GM12878 (cell line): Measurements from ENCODE around the gene GLT8D2.

Experiments
- ATF7 ChIP-seq: fragments of 450-650 bp; IDR thresholded peaks from 2 replicates; pipeline ENCODE4 v1.6.1; 2016; ENCODE audit warnings: low read depth, mild to moderate bottlenecking
- CBX3 ChIP-seq: fragments of 200-600 bp; sonication (generic); IDR thresholded peaks from 2 replicates; pipeline ENCODE4 v1.6.1; 2016; ENCODE audit warnings: low read depth, borderline replicate concordance
- CTCF ChIP-seq, 3 experiments: IDR thresholded peaks in 2 of 3; conservative IDR thresholded peaks in 1 of 3; 2 replicates each; pipeline ENCODE4 v1.5.1; 2011; ENCODE audit warnings: low read depth in 3 of 3, low read length in 3 of 3, mild to moderate bottlenecking in 3 of 3, control low read depth in 2 of 3, moderate library complexity in 2 of 3, inconsistent platforms in 1 of 3, mixed read lengths in 1 of 3; ENCODE audit not compliant: control insufficient read depth in 2 of 3, insufficient read depth in 1 of 3; ENCODE audit errors: extremely low read depth in 1 of 3
- LARP7 ChIP-seq: fragments of 450-650 bp; IDR thresholded peaks from 2 replicates; pipeline ENCODE4 v1.6.1; 2017; ENCODE audit warnings: mild to moderate bottlenecking
- MEF2A ChIP-seq: IDR thresholded peaks from 2 replicates; pipeline ENCODE4 v1.6.1; 2011; ENCODE audit warnings: low read depth, mild to moderate bottlenecking, low read length, moderate library complexity; ENCODE audit not compliant: insufficient read depth
- MLLT1 ChIP-seq: fragments of 450-650 bp; IDR thresholded peaks from 2 replicates; pipeline ENCODE4 v1.6.1; 2016; ENCODE audit warnings: mild to moderate bottlenecking
- MTA2 ChIP-seq: fragments of 450-650 bp; IDR thresholded peaks from 2 replicates; pipeline ENCODE4 v1.6.1; 2016; ENCODE audit warnings: low read depth, mild to moderate bottlenecking, moderate library complexity
- PBX3 ChIP-seq: IDR thresholded peaks from 2 replicates; pipeline ENCODE4 v1.6.1; 2011; ENCODE audit warnings: mild to moderate bottlenecking, low read depth, low read length, moderate library complexity; ENCODE audit not compliant: insufficient replicate concordance
- POLR2AphosphoS5 ChIP-seq: IDR thresholded peaks from 2 replicates; pipeline ENCODE4 v1.6.1; 2011; ENCODE audit warnings: mild to moderate bottlenecking, low read length, inconsistent platforms
- SMC3 ChIP-seq: IDR thresholded peaks from 2 replicates; pipeline ENCODE4 v1.6.1; 2011; ENCODE audit warnings: low read length, improper control_type of control experiment, borderline replicate concordance
- SREBF2 ChIP-seq: IDR thresholded peaks from 2 replicates; pipeline ENCODE4 v1.6.1; 2012; ENCODE audit warnings: mild to moderate bottlenecking, low read length
- ZBED1 ChIP-seq: IDR thresholded peaks from 2 replicates; pipeline ENCODE4 v1.6.1; 2016; ENCODE audit warnings: borderline replicate concordance

- TF ChIP-seq CTCF (IDR thresholded peaks at IDR 0.05 in 2 of 3, conservative IDR thresholded peaks at IDR 0.05 in 1 of 3; ENCODE audit: control insufficient read depth in 2 of 3, extremely low read depth in 1 of 3, insufficient read depth in 1 of 3, low read depth in 3 of 3, low read length in 3 of 3) (no peak), MTA2 (no peak), POLR2AphosphoS5 (no peak), LARP7 (no peak), CBX3 (no peak), ATF7 (no peak), MEF2A (no peak), PBX3 (no peak), SMC3 (no peak), MLLT1 (no peak), ZBED1 (no peak), SREBF2 (no peak)
These were observed 46.4 kb downstream of the GLT8D2 start for GRCh38 chr12:104003596-104003995.
